ENCODE data around the gene ATP6V1D. TPM values are rescaled to one million over a fixed set of nuclear protein-coding genes. Genes with fewer than 3 reads are reported as not detected.

ATP6V1D gene
- total RNA-seq, 1 donor from 2014 or later, result 156 TPM

DNA sequence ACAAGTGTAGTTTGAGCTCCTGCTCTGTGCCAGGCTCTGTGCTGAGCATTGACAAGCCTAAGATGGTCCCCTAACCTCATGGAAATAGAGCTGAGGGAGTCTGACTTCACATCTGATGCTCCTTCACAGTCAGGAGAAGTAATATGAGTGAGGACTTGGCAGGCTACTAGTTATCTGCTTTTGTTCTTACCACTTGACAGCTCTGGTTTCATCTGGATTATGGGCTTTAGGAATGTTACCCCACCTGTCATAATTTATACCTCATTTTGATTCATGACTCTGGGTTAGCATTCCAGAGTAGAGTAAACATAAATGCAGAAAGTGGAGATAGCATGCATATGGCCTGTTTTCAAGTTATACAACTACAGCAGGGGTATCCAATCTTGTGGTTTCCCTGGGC, 40.5 kb downstream of the ATP6V1D start:
- ATAC-seq (no peak), DNase-seq (ENCODE audit: missing footprints) (no peak)
- intact Hi-C loops (cut with DNase I), result no loop called here

DNA sequence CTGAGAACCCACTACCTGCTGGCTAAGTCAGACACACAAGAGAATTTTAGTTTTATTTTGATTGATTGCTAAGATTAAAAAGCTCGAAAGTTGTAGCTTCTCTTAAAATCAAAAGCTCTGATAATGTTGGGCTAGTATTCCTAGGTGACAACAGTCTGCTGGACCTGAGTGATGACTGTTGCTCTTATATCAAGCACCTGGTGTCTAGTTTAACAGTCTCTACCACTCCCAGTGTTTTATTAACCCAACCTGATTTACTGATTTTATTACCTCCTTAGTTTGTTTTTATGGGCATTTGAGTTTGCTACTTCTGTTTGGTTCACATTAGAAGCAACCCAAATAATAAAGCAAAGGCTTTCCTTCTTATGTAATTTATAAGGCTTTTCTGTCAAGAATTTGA, 41.8 kb downstream of the ATP6V1D start:
- ATAC-seq, result no peak
- intact Hi-C loops (cut with DNase I), result no loop called here
- DNase-seq (ENCODE audit: missing footprints), result no peak

DNA sequence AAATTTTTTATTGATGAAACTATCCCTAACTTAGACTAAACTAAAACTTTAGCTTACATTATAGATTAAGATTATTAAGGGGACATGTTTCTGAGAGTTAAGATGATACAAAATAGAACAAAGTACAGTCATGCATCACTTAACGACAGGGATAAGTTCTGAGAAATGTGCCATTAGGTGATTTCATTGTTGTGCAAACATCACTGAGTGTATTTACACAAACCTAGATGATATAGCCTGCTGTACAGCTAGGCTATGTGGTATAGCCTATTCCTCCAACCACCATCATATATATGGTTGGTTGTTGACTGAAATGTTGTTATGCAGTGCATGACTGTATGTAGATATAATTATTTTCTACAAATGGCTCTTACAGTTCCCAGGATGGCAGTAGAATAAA, 46.5 kb downstream of the ATP6V1D start:
- no peak for ATAC-seq
- no peak for DNase-seq (ENCODE audit: missing footprints)

DNA sequence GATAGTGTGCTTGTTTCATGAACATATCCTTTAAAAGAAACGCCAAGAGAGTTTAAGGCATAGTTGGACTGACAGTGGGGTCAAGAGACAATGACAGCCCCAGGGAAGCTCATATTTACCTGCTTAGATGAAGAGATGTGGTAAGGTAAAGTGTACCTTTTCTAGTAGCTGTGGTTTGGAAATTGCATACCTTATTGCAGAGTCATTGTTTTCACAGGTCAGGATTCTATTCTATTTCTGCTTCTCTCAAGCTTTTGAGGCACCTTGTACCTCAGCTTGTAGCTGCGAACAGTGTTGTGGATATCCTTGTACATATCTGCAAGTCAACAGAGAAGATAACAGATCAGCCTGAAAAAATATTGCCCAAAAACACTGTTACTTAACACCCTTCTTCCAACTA, 47.7 kb downstream of the ATP6V1D start:
- DNase-seq (ENCODE audit: missing footprints), result no peak
- no peak for ATAC-seq
- intact Hi-C loops (cut with DNase I), result no loop called here

More for the DNA sequence above, 46.5 kb downstream of the ATP6V1D start:
- intact Hi-C loops (cut with DNase I), result no loop called here

Other genes starting within 250 kb of the ATP6V1D start
- gene GARIN2, start 170.4 kb downstream of the ATP6V1D start, total RNA-seq, result not detected
- gene PALS1, start 118.4 kb downstream of the ATP6V1D start, total RNA-seq, result 14.7 TPM
- gene EIF2S1, start 524 bp upstream of the ATP6V1D start, total RNA-seq, result 101 TPM
- gene PLEK2, start 52.4 kb upstream of the ATP6V1D start, total RNA-seq, result not detected
- 4.2 TPM for gene TMEM229B, start 128.9 kb upstream of the ATP6V1D start, total RNA-seq
- gene PLEKHH1, start 173.5 kb upstream of the ATP6V1D start, total RNA-seq, result 7.3 TPM
- gene PIGH, start 240.5 kb upstream of the ATP6V1D start, total RNA-seq, result 11.8 TPM